Measurements from ENCODE around the gene POR. TPM values are rescaled to one million over a fixed set of nuclear protein-coding genes. Genes with fewer than 3 reads are reported as not detected.

The POR gene
- total and polyA plus RNA-seq, 11 donors: 38.3 to 202 (median 80.0) TPM

DNA sequence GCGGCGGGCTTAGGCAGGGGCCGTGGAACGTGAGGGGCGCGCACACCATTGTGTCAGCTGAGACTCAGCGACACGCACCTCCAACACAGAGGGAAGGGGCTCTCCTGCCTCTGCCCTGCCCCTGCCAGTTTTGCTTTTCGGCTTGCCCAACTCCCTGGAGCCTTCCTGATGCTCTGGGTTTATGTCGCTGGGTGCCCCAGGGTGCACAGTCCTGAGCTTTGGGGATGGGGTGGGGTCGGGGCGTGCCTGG lies 66.2 kb downstream of the POR start:
- Histone ChIP-seq H3K4me1 (peaks cover 0 to 53% (median 14%) of the 10 kb centered on the region in 12 donors), H3K27me3 (no peaks in the 10 kb centered on the region), H3K9me3 (no peaks in the 10 kb centered on the region), H3K36me3 (peaks cover 2 to 77% (median 67%) of the 10 kb centered on the region in 9 donors), H3K4me3 (no peak overlapping the region), H3K27ac (peak overlapping the region in 1 of 12 donors; percentile 57)
- DNase-seq (no peak), ATAC-seq (no peak)
- TF ChIP-seq, protein P1, sequence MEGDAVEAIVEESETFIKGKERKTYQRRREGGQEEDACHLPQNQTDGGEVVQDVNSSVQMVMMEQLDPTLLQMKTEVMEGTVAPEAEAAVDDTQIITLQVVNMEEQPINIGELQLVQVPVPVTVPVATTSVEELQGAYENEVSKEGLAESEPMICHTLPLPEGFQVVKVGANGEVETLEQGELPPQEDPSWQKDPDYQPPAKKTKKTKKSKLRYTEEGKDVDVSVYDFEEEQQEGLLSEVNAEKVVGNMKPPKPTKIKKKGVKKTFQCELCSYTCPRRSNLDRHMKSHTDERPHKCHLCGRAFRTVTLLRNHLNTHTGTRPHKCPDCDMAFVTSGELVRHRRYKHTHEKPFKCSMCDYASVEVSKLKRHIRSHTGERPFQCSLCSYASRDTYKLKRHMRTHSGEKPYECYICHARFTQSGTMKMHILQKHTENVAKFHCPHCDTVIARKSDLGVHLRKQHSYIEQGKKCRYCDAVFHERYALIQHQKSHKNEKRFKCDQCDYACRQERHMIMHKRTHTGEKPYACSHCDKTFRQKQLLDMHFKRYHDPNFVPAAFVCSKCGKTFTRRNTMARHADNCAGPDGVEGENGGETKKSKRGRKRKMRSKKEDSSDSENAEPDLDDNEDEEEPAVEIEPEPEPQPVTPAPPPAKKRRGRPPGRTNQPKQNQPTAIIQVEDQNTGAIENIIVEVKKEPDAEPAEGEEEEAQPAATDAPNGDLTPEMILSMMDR (IDR thresholded peaks at IDR 0.05): no peak
- TF ChIP-seq POLR2A (IDR thresholded peaks at IDR 0.05): no peak
- intact Hi-C loops (cut with DNase I): loop anchor here in 1 of 10 donors (10.0 kb wide), 1 partner anchor 66 kb away; the partner anchor contains the start of gene POR
- WGBS, 4 donors: 82 to 99% (median 89%) methylated on average over 9 to 12 of the region's 12 CpGs

DNA sequence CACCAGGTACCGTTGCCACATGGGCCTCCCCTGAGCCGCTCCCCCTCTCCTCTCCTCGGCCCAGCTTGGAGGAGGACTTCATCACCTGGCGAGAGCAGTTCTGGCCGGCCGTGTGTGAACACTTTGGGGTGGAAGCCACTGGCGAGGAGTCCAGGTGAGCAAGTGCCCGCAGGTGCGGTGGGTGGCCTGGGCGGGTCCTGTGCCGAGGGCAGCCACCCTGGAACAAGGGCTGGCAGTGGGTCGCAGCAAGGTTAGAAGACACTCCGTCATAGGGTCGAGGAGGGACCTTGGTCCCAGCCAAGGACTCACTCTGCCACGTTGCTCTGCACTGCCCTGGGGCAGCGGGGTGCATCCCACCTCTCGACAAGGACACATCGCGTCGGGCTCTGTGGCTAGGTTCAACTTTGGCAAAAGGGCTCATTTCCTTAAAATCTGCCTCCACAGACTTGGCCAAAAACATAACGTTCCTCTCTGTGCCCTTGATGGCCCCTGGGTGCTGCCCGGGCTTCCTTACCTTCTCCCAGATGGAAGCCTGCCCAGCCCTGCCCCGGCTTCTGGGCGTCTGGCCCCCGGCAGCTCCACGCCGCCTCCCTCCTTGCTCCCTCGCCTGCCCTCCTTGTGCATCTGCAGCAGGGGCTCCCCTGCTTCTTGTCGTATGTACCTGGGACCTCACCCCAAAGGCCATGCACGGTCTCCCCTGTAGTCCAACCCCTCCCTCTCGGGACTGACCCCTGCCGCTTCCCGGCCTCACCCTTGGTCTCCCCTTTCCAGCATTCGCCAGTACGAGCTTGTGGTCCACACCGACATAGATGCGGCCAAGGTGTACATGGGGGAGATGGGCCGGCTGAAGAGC lies 66.7 kb downstream of the POR start:
- H3K36me3 ChIP-seq: peaks cover 2 to 82% (median 71%) of the 10 kb centered on the region in 9 donors
- H3K27ac ChIP-seq: peak overlapping the region in 2 of 12 donors; percentile 18 to 57
- ATAC-seq (peak in 2 of 4 donors; percentile 0 to 2), DNase-seq (peak in 1 of 5 donors; percentile 30)
- peaks cover 0 to 53% (median 14%) of the 10 kb centered on the region in 12 donors for H3K4me1 ChIP-seq
- intact Hi-C loops (cut with DNase I): loop anchor here in 1 of 10 donors (10.0 kb wide), 1 partner anchor 67 kb away; the partner anchor contains the start of gene POR
- no peaks in the 10 kb centered on the region for H3K27me3 ChIP-seq
- no peak overlapping the region for H3K4me3 ChIP-seq
- no peaks in the 10 kb centered on the region for H3K9me3 ChIP-seq
- TF ChIP-seq, protein P1 (IDR thresholded peaks at IDR 0.05): no peak
- TF ChIP-seq POLR2A (IDR thresholded peaks at IDR 0.05): no peak
- 78 to 89% (median 87%) methylated on average over 32 to 38 of the region's 38 CpGs for WGBS, 4 donors

DNA sequence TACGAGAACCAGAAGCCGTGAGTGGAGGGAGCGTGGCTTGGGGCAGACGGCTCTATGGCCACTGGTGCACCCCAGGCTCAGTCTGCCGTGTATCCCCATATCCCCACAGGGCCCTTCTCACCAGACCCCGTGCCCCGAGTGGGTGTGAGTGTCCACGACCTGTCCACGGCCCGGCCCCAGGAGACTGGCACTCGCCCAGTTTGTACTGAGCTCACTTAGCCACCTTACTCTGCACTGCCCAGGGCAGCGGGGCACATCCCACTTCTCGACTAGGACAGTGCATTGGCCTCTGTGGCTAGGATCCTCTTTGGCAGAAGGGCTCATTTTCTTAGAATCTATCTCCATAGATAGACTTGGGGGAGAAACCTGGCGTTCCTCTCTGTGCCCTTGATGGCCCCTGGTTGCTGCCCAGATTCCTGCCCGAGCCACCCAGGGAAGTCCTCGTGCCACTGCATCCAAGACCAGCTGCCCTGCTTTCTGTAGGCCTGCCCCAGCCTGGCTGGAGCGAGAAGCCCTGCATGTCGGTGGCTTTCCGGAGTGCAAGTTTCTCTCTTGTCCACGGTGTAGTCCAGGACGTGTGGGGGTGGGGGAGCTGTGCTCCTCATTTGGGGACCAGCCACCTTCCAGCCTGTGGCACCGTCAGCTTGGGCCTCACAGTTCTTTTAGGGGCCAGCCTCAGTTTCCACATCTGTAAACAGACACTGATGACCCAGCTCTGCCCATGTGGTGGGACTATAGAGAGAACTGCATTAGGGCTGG lies 67.5 kb downstream of the POR start:
- Histone ChIP-seq H3K36me3 (peaks cover 2 to 90% (median 79%) of the 10 kb centered on the region in 9 donors), H3K4me3 (no peak overlapping the region), H3K4me1 (peaks cover 0 to 51% (median 14%) of the 10 kb centered on the region in 12 donors), H3K27ac (peak overlapping the region in 2 of 12 donors; percentile 18 to 57), H3K9me3 (no peaks in the 10 kb centered on the region), H3K27me3 (no peaks in the 10 kb centered on the region)
- 77 to 90% (median 83%) methylated on average over 12 to 22 of the region's 22 CpGs for WGBS, 4 donors
- no peak for TF ChIP-seq POLR2A (IDR thresholded peaks at IDR 0.05)
- TF ChIP-seq, protein P1 (IDR thresholded peaks at IDR 0.05): no peak
- intact Hi-C loops (cut with DNase I): loop anchor here in 1 of 10 donors (10.0 kb wide), 1 partner anchor 68 kb away; the partner anchor contains the start of gene POR
- ATAC-seq: peak in 1 of 4 donors; percentile 8
- DNase-seq: peak in 1 of 5 donors; percentile 31

Data from heart left ventricle (tissue), 16 donors.